Sigmoid colon (tissue), 4 donors: ENCODE measurements around the gene BTG2.

Source experiments
- CTCF ChIP-seq, 4 experiments: fragments of 450-650 bp in 3 of 4; fragments of 200-600 bp in 1 of 4; IDR thresholded peaks; one replicate each; pipeline ENCODE4 v1.5.1; 2016 to 2019; ENCODE audit warnings: antibody characterized with exemption in 4 of 4, mild to moderate bottlenecking in 3 of 4, moderate library complexity in 2 of 4
- EP300 ChIP-seq, 4 donors: sonication (generic); formaldehyde crosslinking; IDR thresholded peaks; one replicate each; pipeline ENCODE4 v1.6.1; 2017; ENCODE audit warnings: antibody characterized with exemption in 4 of 4
- POLR2A ChIP-seq, 2 donors: fragments of 450-650 bp; IDR thresholded peaks; one replicate each; pipeline ENCODE4 v1.6.1; 2016; ENCODE audit warnings: antibody characterized with exemption in 2 of 2, mild to moderate bottlenecking in 2 of 2, moderate library complexity in 2 of 2
- POLR2AphosphoS5 ChIP-seq, 4 donors: sonication (generic); formaldehyde crosslinking; IDR thresholded peaks; one replicate each; pipeline ENCODE4 v1.6.1; 2017; ENCODE audit warnings: antibody characterized with exemption in 4 of 4

DNA sequence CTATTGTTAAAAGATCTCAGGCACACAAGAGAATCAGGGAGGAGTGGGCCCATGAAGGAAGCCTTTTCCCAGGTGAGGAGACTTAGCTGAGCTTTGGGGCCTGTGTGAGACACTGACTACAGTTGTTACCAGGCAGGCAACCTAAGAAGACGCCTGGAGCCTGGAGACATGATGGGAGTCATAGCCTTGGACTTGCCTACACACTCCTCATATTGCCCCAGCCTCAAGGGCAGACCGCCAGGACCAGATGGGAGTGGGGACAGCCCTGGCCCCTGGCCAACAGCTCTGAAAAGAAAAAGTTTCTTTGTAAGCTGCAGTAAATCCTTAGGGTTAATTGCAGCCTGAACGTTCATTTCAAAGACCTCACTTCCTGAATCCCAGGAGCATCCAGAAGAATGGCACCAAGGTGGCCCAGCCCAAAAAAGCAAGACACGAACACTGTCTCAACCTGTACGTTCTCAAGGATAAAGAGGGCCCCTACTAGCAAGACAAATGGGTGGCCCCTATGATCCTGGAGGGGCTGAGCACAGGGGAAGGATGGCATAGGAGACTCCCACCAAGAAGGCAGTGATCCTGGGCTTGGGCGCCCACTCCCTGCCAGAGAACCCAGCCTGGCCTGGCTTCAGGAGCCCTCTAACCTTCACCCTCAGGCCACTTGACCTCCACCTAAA, 33.2 kb upstream of the BTG2 start:
- TF ChIP-seq CTCF (IDR thresholded peaks at IDR 0.05) (no peak), POLR2A (IDR thresholded peaks at IDR 0.05) (no peak), POLR2AphosphoS5 (IDR thresholded peaks at IDR 0.05) (no peak), EP300 (IDR thresholded peaks at IDR 0.05) (no peak)
